OCI-LY1 (cell line): ENCODE measurements around the gene NRP1.

Source experiments
- EZH2 ChIP-seq: fragments of 200-600 bp; sonication (generic), shearing (Covaris generic); IDR thresholded peaks from 2 replicates; pipeline ENCODE4 v1.8.0; 2017; ENCODE audit warnings: borderline replicate concordance, mixed run types, mild to moderate bottlenecking, antibody characterized with exemption, low read length, moderate library complexity, mixed read lengths
- TF ChIP-seq, protein P1 (sequence below): fragments of 200-600 bp; sonication (generic), shearing (Covaris generic); IDR thresholded peaks from 2 replicates; pipeline ENCODE4 v1.5.1; 2017; ENCODE audit warnings: mild to moderate bottlenecking, antibody characterized with exemption, low read length, moderate library complexity, mixed read lengths

DNA sequence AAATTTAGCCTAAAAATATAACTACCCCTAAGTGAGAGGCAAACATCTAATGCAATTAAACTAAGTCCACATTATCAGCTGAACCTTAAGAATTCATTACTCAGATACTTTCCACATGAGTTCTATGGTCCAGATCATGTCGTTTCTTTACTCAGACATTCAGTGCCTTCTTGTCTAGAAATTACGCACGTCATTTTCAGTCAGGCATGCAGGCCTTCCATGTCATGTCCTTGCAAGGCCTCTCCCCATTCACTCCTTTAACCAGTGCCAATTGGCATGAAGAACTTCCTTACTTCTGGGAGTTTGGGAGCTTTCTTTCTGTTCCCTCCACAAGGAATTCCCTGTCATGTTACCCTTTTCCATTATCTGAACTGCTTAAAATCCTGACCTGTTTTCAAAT is 118.8 kb downstream of the NRP1 start:
- TF ChIP-seq, protein P1, sequence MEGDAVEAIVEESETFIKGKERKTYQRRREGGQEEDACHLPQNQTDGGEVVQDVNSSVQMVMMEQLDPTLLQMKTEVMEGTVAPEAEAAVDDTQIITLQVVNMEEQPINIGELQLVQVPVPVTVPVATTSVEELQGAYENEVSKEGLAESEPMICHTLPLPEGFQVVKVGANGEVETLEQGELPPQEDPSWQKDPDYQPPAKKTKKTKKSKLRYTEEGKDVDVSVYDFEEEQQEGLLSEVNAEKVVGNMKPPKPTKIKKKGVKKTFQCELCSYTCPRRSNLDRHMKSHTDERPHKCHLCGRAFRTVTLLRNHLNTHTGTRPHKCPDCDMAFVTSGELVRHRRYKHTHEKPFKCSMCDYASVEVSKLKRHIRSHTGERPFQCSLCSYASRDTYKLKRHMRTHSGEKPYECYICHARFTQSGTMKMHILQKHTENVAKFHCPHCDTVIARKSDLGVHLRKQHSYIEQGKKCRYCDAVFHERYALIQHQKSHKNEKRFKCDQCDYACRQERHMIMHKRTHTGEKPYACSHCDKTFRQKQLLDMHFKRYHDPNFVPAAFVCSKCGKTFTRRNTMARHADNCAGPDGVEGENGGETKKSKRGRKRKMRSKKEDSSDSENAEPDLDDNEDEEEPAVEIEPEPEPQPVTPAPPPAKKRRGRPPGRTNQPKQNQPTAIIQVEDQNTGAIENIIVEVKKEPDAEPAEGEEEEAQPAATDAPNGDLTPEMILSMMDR = no peak
- TF ChIP-seq EZH2 = no peak
